Body of pancreas (tissue), 4 donors: Measurements from ENCODE around the gene EIF4B. TPM values are rescaled to one million over a fixed set of nuclear protein-coding genes. Genes with fewer than 3 reads are reported as not detected.

Experiments used
- ATAC-seq: fragments of 150-250 bp; one replicate; pipeline ENCODE4 v1.9.1; 2016
- DNase-seq, 4 donors: peaks; one replicate each; pipeline ENCODE4 v3.0.0-alpha.2; 2019
- H3K27ac ChIP-seq, 4 donors: fragments of 200-600 bp; sonication (generic); 1 replicate in 3 of 4; 2 replicates in 1 of 4; pipeline versions ENCODE4 v1.5.1 to v1.6.1; 2016 to 2019; ENCODE audit warnings: mild to moderate bottlenecking in 1 of 4, mixed read lengths in 1 of 4, moderate library complexity in 1 of 4
- H3K27me3 ChIP-seq, 2 donors: fragments of 200-600 bp; sonication (generic); one replicate each; pipeline ENCODE4 v1.6.0; 2016; ENCODE audit warnings: mild to moderate bottlenecking in 1 of 2
- H3K36me3 ChIP-seq, 2 donors: fragments of 200-600 bp; sonication (generic); replicated peaks in 1 of 2; 2 replicates each; pipeline ENCODE4 v1.5.1; 2016; ENCODE audit warnings: low read depth in 2 of 2; ENCODE audit not compliant: insufficient read depth in 1 of 2
- H3K4me1 ChIP-seq: fragments of 200-600 bp; sonication (generic); one replicate; pipeline ENCODE4 v1.6.0; 2016
- H3K4me3 ChIP-seq, 2 donors: fragments of 200-600 bp; sonication (generic); 1 replicate in 1 of 2; 2 replicates in 1 of 2; pipeline ENCODE4 v1.5.1; 2016 to 2019
- H3K9me3 ChIP-seq, 3 donors: fragments of 200-600 bp; sonication (generic); 1 replicate in 2 of 3; 2 replicates in 1 of 3; pipeline ENCODE4 v1.5.1; 2016
- CTCF ChIP-seq, 7 experiments: fragments of 450-650 bp in 4 of 7; fragments of 200-600 bp in 3 of 7; sonication (generic) in 3 of 7; IDR thresholded peaks; one replicate each; pipeline ENCODE4 v1.5.1; 2016 to 2019; ENCODE audit warnings: antibody characterized with exemption in 7 of 7
- POLR2A ChIP-seq, 3 donors: fragments of 450-650 bp; IDR thresholded peaks; one replicate each; pipeline ENCODE4 v1.6.1; 2016; ENCODE audit warnings: antibody characterized with exemption in 3 of 3, mild to moderate bottlenecking in 2 of 3
- WGBS, 2 donors: methylation state at CpG; one replicate each; pipeline ENCODE4 v1.1.5; 2017; 5-methylcytosine and 5-hydroxymethylcytosine counted together
- intact Hi-C: fragments of 100-400 bp; cut with DNase I; formaldehyde crosslinking; loops from one replicate; pipeline ENCODE4 v1.15.1; 2023
- total RNA-seq, 2 donors: library from RNA; depleted of rRNA; stranded (reverse); fragments of >200 nt; gene quantifications; one replicate each; pipeline ENCODE4 v1.1.0, GENCODE V29; 2016

Gene EIF4B
- total RNA-seq, 2 donors from 2014 or later, result 326 to 389 TPM

DNA sequence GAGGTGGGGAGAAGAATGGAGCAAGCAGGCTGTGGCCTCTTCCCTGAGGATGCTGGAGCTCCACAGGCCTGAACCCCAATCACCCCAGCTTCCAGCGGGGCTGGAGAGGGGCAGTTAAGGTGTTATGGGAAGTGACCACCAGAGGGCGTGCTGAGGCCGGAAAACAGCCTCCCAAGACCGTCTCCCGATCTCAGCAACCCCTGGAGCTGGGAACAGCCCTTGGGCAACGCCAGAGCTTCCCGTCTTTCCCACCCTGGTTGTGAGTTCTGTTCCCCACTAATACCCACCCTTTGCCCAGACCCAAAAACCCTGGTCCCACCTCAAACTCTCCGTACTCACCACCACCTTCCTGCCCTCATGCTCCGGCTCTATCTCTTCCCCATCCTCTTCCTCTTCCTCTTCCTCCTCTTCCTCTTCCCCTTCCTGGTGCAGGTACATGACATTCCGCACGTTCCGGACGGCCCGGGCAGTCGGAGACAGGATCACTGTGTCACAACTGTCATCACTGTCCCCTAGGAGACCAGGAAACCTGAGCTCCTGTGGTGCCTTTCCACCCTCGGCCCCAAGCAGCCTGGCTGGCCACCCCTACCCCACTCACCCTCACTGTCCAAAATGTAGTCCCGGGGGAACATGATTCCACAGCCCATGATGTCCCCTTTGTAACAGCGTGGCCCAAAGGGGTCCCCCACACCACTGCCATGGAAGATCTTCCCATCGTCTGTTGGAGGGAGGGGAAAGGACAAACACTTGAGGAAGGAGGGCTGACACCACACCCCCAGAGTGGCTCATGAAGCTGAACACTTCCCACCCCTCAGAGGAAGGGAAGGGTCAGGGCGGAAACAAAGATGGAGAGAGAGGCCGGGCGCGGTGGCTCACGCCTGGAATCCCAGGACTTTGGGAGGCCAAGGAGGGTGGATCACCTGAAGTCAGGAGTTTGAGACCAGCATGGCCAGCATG is 60.0 kb downstream of the EIF4B start:
- peak; percentile 63 for ATAC-seq
- no peaks in the 10 kb centered on the region for H3K27me3 ChIP-seq
- no peaks in the 10 kb centered on the region for H3K9me3 ChIP-seq
- peak; percentile 80 to 84 (median 83) for DNase-seq
- peaks cover 0 to 19% of the 10 kb centered on the region in 2 donors for H3K36me3 ChIP-seq
- 39 to 48% methylated on average over 23 of the region's 24 CpGs for WGBS, 2 donors
- intact Hi-C loops, result loop anchor here (5.0 to 10.0 kb wide), 2 partner anchors 36 to 129 kb away; partner anchors contain the start of gene SOAT2
- TF ChIP-seq POLR2A (IDR thresholded peaks at IDR 0.05) (peak in 1 of 3 donors; percentile 19), CTCF (IDR thresholded peaks at IDR 0.05) (peak; percentile 75 to 92 (median 86))
- peak overlapping the region in 3 of 4 donors; percentile 20 to 55 (median 45) for H3K27ac ChIP-seq
- no peak overlapping the region for H3K4me3 ChIP-seq
- H3K4me1 ChIP-seq, result peaks cover 15% of the 10 kb centered on the region

- Histone ChIP-seq H3K4me1 (peaks cover 5% of the 10 kb centered on the region), H3K27ac (no peak overlapping the region), H3K36me3 (peaks cover 0 to 19% of the 10 kb centered on the region in 2 donors), H3K9me3 (no peaks in the 10 kb centered on the region), H3K4me3 (no peak overlapping the region), H3K27me3 (no peaks in the 10 kb centered on the region)
- no peak for TF ChIP-seq CTCF (IDR thresholded peaks at IDR 0.05)
- no peak for TF ChIP-seq POLR2A (IDR thresholded peaks at IDR 0.05)
- WGBS, 2 donors, result 79 to 88% methylated on average over 7 of the region's 7 CpGs
- ATAC-seq, result no peak
- DNase-seq, result no peak
- intact Hi-C loops, result loop anchor here (5.0 to 10.0 kb wide), 2 partner anchors 35 to 127 kb away; partner anchors contain the start of gene SOAT2
These were observed 61.1 kb downstream of the EIF4B start for GRCh38 chr12:53067074-53067992.

DNA sequence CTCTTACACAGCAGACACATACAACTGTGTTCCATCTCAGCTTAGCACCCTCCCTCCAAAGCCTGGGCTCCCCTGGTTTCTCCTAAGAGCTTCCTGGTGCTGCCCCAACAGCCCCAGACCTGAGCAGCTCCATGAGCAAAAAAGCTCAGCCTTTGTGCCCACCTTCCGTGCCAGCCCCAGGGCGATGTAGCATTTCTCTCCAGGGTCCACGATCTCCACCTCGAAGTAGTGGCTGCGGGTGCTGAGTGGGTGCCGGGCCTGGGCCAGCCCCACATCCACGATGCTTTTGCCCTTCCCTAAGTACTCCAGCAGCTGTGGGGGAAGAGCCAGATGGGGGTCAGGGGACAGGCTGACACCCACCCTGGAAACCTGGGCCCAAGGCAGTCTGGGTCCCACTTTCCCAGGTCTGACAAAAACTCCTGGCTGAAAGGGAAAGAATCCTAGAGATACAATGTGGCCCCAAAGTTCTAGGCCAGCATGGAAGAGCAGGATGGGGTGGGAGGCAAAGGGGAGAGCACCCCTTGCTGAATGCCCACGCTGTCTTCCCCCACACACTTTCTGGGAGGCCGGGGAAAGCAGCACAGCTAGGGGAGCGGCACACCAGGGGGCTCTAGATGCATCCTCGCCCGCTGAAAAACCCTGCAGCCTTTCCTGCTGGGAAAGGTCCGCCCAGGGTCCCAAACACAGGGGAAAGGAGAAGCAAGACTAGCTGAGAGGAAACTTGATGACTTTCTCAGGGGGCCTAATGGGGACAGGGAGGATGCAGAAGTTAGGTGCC is 61.9 kb downstream of the EIF4B start:
- no peak for DNase-seq
- no peaks in the 10 kb centered on the region for H3K27me3 ChIP-seq
- no peaks in the 10 kb centered on the region for H3K9me3 ChIP-seq
- ATAC-seq, result no peak
- TF ChIP-seq CTCF (IDR thresholded peaks at IDR 0.05) (no peak), POLR2A (IDR thresholded peaks at IDR 0.05) (no peak)
- intact Hi-C loops, result loop anchor here (5.0 to 10.0 kb wide), 2 partner anchors 34 to 127 kb away; partner anchors contain the start of gene SOAT2
- WGBS, 2 donors, result 84 to 95% methylated on average over 13 of the region's 13 CpGs
- no peak overlapping the region for H3K27ac ChIP-seq
- no peak overlapping the region for H3K4me3 ChIP-seq
- H3K4me1 ChIP-seq, result no peaks in the 10 kb centered on the region
- peaks cover 0 to 22% of the 10 kb centered on the region in 2 donors for H3K36me3 ChIP-seq
